ENCODE data around the gene RSPH3.

The RSPH3 gene

DNA sequence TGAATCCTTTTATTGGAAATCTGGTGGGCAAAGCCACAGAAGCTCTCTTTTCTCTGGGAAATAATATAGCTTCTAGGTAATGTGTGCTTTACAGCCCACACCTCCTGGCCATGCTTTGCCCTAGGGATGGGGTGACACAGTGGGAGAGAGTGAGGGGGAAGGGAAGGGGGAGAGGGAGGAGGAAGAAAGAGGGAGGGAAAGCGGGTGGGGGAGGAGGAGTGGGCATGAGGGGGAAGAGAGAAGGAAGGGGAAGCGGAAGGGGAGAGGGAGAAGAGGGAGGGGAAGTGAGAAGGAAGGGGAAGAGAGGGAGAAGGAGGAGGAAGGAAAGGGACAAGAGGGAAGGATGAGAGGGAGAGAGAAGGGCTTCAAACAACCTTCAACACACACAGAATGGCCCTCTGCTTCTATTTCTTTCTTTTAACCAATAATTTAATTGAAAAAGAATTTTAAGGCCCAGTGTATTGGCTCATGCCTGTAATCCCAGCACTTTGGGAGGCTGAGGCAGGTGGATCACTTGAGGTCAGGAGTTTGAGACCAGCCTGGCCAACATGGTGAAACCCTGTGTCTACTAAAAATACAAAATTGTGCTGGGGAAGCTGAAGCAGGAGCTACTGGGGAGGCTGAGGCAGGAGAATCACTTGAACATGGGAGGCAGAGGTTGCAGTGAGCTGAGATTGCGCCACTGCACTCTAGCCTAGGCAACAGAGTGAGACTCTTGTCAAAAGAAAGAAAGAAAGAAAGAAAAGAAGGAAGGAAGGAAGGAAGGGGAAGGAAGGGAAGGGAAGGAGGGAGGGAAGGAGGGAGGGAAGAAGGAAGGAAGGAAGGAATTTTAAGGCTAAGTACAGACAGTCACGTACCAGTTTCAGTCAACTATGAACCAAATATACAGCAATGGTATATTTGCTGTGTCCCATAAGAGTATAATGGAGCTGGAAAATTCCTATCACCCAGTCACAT, 75.2 kb downstream of the RSPH3 start:
- TF ChIP-seq SIN3A (IDR thresholded peaks at IDR 0.05; ENCODE audit: borderline replicate concordance, insufficient read depth, low read length) (no peak), POLR2AphosphoS5 (IDR thresholded peaks at IDR 0.05; ENCODE audit: low read depth, low read length) (no peak), FOXP2 (optimal IDR thresholded peaks at IDR 0.05; ENCODE audit: borderline replicate concordance, extremely low read depth, extremely low read length, insufficient read depth) (no peak), TAF1 (IDR thresholded peaks at IDR 0.05; ENCODE audit: borderline replicate concordance, insufficient read depth, low read length) (no peak)
- TF ChIP-seq, protein P1, sequence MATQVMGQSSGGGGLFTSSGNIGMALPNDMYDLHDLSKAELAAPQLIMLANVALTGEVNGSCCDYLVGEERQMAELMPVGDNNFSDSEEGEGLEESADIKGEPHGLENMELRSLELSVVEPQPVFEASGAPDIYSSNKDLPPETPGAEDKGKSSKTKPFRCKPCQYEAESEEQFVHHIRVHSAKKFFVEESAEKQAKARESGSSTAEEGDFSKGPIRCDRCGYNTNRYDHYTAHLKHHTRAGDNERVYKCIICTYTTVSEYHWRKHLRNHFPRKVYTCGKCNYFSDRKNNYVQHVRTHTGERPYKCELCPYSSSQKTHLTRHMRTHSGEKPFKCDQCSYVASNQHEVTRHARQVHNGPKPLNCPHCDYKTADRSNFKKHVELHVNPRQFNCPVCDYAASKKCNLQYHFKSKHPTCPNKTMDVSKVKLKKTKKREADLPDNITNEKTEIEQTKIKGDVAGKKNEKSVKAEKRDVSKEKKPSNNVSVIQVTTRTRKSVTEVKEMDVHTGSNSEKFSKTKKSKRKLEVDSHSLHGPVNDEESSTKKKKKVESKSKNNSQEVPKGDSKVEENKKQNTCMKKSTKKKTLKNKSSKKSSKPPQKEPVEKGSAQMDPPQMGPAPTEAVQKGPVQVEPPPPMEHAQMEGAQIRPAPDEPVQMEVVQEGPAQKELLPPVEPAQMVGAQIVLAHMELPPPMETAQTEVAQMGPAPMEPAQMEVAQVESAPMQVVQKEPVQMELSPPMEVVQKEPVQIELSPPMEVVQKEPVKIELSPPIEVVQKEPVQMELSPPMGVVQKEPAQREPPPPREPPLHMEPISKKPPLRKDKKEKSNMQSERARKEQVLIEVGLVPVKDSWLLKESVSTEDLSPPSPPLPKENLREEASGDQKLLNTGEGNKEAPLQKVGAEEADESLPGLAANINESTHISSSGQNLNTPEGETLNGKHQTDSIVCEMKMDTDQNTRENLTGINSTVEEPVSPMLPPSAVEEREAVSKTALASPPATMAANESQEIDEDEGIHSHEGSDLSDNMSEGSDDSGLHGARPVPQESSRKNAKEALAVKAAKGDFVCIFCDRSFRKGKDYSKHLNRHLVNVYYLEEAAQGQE (IDR thresholded peaks at IDR 0.05; ENCODE audit: insufficient read depth in 1 of 2, low read depth in 2 of 2, low read length in 2 of 2), result no peak

DNA sequence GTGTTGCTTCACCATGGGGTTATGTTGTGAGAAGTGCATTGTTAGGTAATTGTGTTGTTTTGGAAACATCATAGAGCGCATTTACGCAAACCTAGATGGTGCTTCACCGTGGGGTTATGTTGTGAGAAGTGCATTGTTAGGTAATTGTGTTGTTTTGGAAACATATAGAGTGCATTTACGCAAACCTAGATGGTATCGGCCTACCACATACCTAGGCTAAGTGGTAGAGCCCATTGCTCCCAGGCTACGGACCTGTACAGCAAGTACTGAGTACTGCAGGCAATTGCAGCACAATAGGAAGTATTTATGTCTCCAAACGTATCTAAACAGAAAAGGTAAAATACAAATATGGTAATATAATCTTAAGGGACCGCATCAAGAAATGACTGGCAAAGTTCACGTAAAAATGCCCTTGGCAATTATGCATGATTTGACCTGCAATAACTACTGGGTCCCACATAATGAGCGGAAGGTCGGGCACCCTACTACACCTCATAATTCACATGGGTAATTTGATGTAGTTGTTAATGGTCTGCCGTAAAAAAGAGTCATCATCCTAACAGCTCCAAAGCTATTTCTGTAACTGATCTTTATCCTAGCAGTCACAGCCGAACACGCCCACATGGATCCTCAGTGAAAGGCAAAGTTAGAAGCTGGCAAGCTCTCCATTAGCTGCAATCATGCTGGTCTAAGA, 76.0 kb downstream of the RSPH3 start:
- TF ChIP-seq SIN3A (IDR thresholded peaks at IDR 0.05; ENCODE audit: borderline replicate concordance, insufficient read depth, low read length) (no peak), FOXP2 (optimal IDR thresholded peaks at IDR 0.05; ENCODE audit: borderline replicate concordance, extremely low read depth, extremely low read length, insufficient read depth) (no peak), TAF1 (IDR thresholded peaks at IDR 0.05; ENCODE audit: borderline replicate concordance, insufficient read depth, low read length) (no peak), POLR2AphosphoS5 (IDR thresholded peaks at IDR 0.05; ENCODE audit: low read depth, low read length) (no peak)
- TF ChIP-seq, protein P1 (IDR thresholded peaks at IDR 0.05; ENCODE audit: insufficient read depth in 1 of 2, low read depth in 2 of 2, low read length in 2 of 2), result no peak

All from PFSK-1 (cell line).